ENCODE results near the gene NCK2. TPM values are rescaled to one million over a fixed set of nuclear protein-coding genes. Genes with fewer than 3 reads are reported as not detected.
A peak's percentile ranks its signal among the peaks of the same experiment; 100 is the strongest.

The NCK2 gene
- total RNA-seq, 4 donors from 2014 or later: 55.4 to 90.5 (median 62.5) TPM

GRCh38 chr2:105775809-105776559 lies 31.3 kb downstream of the NCK2 start:
- peaks cover 14 to 100% (median 28%) of the 10 kb centered on the region in 3 donors for H3K4me1 ChIP-seq
- no peaks in the 10 kb centered on the region for H3K9me3 ChIP-seq
- DNase-seq: no peak
- intact Hi-C loops (cut with DNase I): no loop called here
- H3K27ac ChIP-seq: peak overlapping the region in 2 of 4 donors; percentile 44 to 69
- WGBS, 2 donors: 71 to 85% methylated on average over 9 to 11 of the region's 11 CpGs
- H3K4me3 ChIP-seq: peak overlapping the region in 1 of 4 donors; percentile 13
- no peak for TF ChIP-seq POLR2A (IDR thresholded peaks at IDR 0.05)
- TF ChIP-seq, protein P1, sequence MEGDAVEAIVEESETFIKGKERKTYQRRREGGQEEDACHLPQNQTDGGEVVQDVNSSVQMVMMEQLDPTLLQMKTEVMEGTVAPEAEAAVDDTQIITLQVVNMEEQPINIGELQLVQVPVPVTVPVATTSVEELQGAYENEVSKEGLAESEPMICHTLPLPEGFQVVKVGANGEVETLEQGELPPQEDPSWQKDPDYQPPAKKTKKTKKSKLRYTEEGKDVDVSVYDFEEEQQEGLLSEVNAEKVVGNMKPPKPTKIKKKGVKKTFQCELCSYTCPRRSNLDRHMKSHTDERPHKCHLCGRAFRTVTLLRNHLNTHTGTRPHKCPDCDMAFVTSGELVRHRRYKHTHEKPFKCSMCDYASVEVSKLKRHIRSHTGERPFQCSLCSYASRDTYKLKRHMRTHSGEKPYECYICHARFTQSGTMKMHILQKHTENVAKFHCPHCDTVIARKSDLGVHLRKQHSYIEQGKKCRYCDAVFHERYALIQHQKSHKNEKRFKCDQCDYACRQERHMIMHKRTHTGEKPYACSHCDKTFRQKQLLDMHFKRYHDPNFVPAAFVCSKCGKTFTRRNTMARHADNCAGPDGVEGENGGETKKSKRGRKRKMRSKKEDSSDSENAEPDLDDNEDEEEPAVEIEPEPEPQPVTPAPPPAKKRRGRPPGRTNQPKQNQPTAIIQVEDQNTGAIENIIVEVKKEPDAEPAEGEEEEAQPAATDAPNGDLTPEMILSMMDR (IDR thresholded peaks at IDR 0.05): no peak
- H3K36me3 ChIP-seq: peaks cover 0 to 27% (median 0%) of the 10 kb centered on the region in 3 donors
- H3K27me3 ChIP-seq: no peaks in the 10 kb centered on the region

DNA sequence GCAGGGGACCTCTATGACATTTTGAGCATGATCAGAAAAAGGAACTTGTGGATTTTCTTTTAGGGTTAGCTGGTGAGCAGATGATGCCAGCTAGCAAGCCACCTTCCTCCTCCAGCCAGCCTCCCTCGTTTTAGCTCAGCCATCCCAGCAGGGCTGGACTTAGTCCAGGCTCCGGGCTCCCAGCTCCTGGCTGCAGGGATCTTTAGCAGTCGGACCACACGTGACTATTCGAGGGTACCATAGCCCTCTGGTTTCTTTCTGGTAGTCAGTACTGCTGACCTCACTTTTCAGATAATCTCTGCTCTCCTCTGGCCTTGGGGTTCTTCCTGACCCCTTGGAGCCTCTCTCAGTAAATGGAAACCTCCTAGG lies 31.8 kb downstream of the NCK2 start:
- TF ChIP-seq POLR2A (IDR thresholded peaks at IDR 0.05): no peak
- TF ChIP-seq, protein P1 (IDR thresholded peaks at IDR 0.05): no peak
- peaks cover 0 to 27% (median 0%) of the 10 kb centered on the region in 3 donors for H3K36me3 ChIP-seq
- no peaks in the 10 kb centered on the region for H3K9me3 ChIP-seq
- no peak for DNase-seq
- H3K4me1 ChIP-seq: peaks cover 14 to 100% (median 34%) of the 10 kb centered on the region in 3 donors
- intact Hi-C loops (cut with DNase I): no loop called here
- peak overlapping the region in 1 of 4 donors; percentile 13 for H3K4me3 ChIP-seq
- no peaks in the 10 kb centered on the region for H3K27me3 ChIP-seq
- H3K27ac ChIP-seq: peak overlapping the region in 3 of 4 donors; percentile 21 to 69 (median 44)
- WGBS, 2 donors: 48 to 69% methylated on average over 5 of the region's 5 CpGs

DNA sequence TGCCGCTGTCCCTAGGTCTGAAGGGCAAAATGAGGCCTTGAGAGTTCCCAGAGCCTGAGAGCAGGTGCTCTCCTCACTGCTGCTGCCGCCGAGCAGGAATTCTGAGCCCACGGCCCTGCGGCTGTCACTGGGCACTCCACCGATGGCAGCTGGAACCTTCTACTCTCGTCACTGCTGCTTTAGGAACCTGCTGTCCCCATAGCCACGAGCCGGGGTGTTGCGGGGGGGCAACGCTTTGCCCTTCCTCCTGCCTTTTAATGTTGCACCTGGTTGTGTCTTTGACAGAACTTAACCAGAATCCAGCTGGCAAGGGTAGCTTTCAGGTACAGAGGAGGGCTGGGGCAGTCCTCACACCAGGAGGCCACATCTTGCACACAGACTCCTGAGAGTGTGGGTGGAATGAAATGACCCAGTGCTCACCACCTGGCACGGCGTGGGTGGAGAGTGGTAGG lies 32.3 kb downstream of the NCK2 start:
- intact Hi-C loops (cut with DNase I): no loop called here
- Histone ChIP-seq H3K27ac (peak overlapping the region in 3 of 4 donors; percentile 21 to 69 (median 44)), H3K4me3 (no peak overlapping the region), H3K27me3 (no peaks in the 10 kb centered on the region), H3K9me3 (no peaks in the 10 kb centered on the region), H3K4me1 (peaks cover 14 to 100% (median 35%) of the 10 kb centered on the region in 3 donors), H3K36me3 (peaks cover 0 to 27% (median 0%) of the 10 kb centered on the region in 3 donors)
- TF ChIP-seq, protein P1 (IDR thresholded peaks at IDR 0.05): no peak
- no peak for TF ChIP-seq POLR2A (IDR thresholded peaks at IDR 0.05)
- WGBS, 2 donors: 79 to 81% methylated on average over 4 to 9 of the region's 13 CpGs
- DNase-seq: no peak

DNA sequence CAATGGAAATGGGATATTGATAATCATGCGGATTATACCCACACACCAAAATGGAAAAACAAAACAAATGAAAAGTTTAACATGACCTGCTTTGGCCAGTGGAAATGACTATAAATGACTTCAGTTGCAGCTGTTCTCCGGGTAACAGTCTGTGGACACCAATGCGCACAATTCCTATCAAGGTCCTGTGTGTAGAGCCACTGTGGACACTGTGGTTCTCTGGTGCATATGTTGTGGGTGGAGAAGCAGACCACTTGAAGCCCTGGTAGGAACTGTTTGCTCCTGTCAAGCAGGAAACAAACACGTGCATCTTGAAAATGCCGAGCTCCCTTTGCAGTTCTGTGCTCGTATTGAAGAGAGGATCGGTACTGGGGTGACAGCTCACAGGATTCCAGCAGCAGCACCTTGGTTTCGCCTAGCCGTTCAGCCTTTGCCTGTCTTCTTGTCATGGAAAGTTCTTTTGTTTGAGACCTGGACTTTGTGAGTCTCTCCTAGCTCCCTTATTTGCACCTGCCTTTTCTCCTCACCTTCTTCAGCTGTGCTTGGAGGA lies 32.9 kb downstream of the NCK2 start:
- H3K27ac ChIP-seq: peak overlapping the region in 2 of 4 donors; percentile 21 to 69
- TF ChIP-seq, protein P1 (IDR thresholded peaks at IDR 0.05): no peak
- no peak for TF ChIP-seq POLR2A (IDR thresholded peaks at IDR 0.05)
- intact Hi-C loops (cut with DNase I): no loop called here
- WGBS, 2 donors: 70 to 79% methylated on average over 9 of the region's 9 CpGs
- H3K36me3 ChIP-seq: peaks cover 0 to 28% (median 0%) of the 10 kb centered on the region in 3 donors
- H3K4me1 ChIP-seq: peaks cover 14 to 100% (median 35%) of the 10 kb centered on the region in 3 donors
- H3K4me3 ChIP-seq: no peak overlapping the region
- no peaks in the 10 kb centered on the region for H3K9me3 ChIP-seq
- no peak for DNase-seq
- no peaks in the 10 kb centered on the region for H3K27me3 ChIP-seq

GRCh38 chr2:105778080-105778607 lies 33.4 kb downstream of the NCK2 start:
- peaks cover 14 to 100% (median 35%) of the 10 kb centered on the region in 3 donors for H3K4me1 ChIP-seq
- H3K27me3 ChIP-seq: no peaks in the 10 kb centered on the region
- no peak overlapping the region for H3K4me3 ChIP-seq
- no peaks in the 10 kb centered on the region for H3K9me3 ChIP-seq
- intact Hi-C loops (cut with DNase I): no loop called here
- TF ChIP-seq, protein P1 (IDR thresholded peaks at IDR 0.05): no peak
- no peak for TF ChIP-seq POLR2A (IDR thresholded peaks at IDR 0.05)
- H3K36me3 ChIP-seq: peaks cover 0 to 30% (median 0%) of the 10 kb centered on the region in 3 donors
- DNase-seq: no peak
- WGBS, 2 donors: 70 to 91% methylated on average over 3 to 4 of the region's 6 CpGs
- peak overlapping the region in 1 of 4 donors; percentile 4 for H3K27ac ChIP-seq

Measured in esophagus squamous epithelium (tissue), 5 donors.